Measurements from ENCODE around the gene HRH1.

HRH1 gene

GRCh38 chr3:11260460-11260859, 106.2 kb downstream of the HRH1 start:
- H2AFZ ChIP-seq = no peak overlapping the region
- H3K27me3 ChIP-seq (ENCODE audit: control insufficient read depth, insufficient read depth, low read length) = no peaks in the 10 kb centered on the region
- no peak for TF ChIP-seq CTCF (IDR thresholded peaks at IDR 0.05)

GRCh38 chr3:11269007-11269406, 114.7 kb downstream of the HRH1 start:
- Histone ChIP-seq H3K4me1 (peaks cover 4% of the 10 kb centered on the region), H3K9ac (no peak overlapping the region), H3K4me2 (ENCODE audit: low read length) (no peak overlapping the region), H3K36me3 (ENCODE audit: control insufficient read depth, insufficient read depth, low read length) (no peaks in the 10 kb centered on the region), H3K27ac (no peak overlapping the region), H3K4me3 (ENCODE audit: low read depth, low read length) (no peak overlapping the region), H3K27me3 (ENCODE audit: control insufficient read depth, insufficient read depth, low read length) (no peaks in the 10 kb centered on the region), H3K79me2 (peaks cover 3% of the 10 kb centered on the region), H3K9me3 (ENCODE audit: control insufficient read depth, low read length) (no peaks in the 10 kb centered on the region), H2AFZ (no peak overlapping the region)
- no peak for TF ChIP-seq CTCF (IDR thresholded peaks at IDR 0.05)

More at GRCh38 chr3:11260460-11260859, 106.2 kb downstream of the HRH1 start:
- no peaks in the 10 kb centered on the region for H3K79me2 ChIP-seq
- H3K9me3 ChIP-seq (ENCODE audit: control insufficient read depth, low read length) = no peaks in the 10 kb centered on the region
- H3K27ac ChIP-seq = no peak overlapping the region
- H3K36me3 ChIP-seq (ENCODE audit: control insufficient read depth, insufficient read depth, low read length) = no peaks in the 10 kb centered on the region
- no peak overlapping the region for H3K9ac ChIP-seq
- H3K4me2 ChIP-seq (ENCODE audit: low read length) = no peak overlapping the region
- no peaks in the 10 kb centered on the region for H3K4me1 ChIP-seq
- no peak overlapping the region for H3K4me3 ChIP-seq (ENCODE audit: low read depth, low read length)

- Histone ChIP-seq H3K79me2 (peaks cover 13% of the 10 kb centered on the region), H2AFZ (peak within 1 kb of the TSS; percentile 98), H3K36me3 (ENCODE audit: control insufficient read depth, insufficient read depth, low read length) (no peaks in the 10 kb centered on the region)
Measured at GRCh38 chr3:11271986-11272904, 118.0 kb downstream of the HRH1 start, which contains the start of gene ATG7. Gene ATG7, plus strand, starts transcription at chr3:11272397. Its CDS starts 26,299 bp downstream, at chr3:11298696.

GRCh38 chr3:11272906-11273574, 118.7 kb downstream of the HRH1 start:
- peak overlapping the region; percentile 32 for H3K9ac ChIP-seq
- H3K4me2 ChIP-seq (ENCODE audit: low read length) = peak overlapping the region; percentile 91
- H3K27me3 ChIP-seq (ENCODE audit: control insufficient read depth, insufficient read depth, low read length) = no peaks in the 10 kb centered on the region
- H3K36me3 ChIP-seq (ENCODE audit: control insufficient read depth, insufficient read depth, low read length) = no peaks in the 10 kb centered on the region
- H2AFZ ChIP-seq = peak overlapping the region; percentile 98
- H3K79me2 ChIP-seq = peaks cover 13% of the 10 kb centered on the region
- H3K9me3 ChIP-seq (ENCODE audit: control insufficient read depth, low read length) = no peaks in the 10 kb centered on the region
- no peak for TF ChIP-seq CTCF (IDR thresholded peaks at IDR 0.05)
- peak overlapping the region; percentile 70 for H3K27ac ChIP-seq
- H3K4me1 ChIP-seq = peaks cover 4% of the 10 kb centered on the region
- H3K4me3 ChIP-seq (ENCODE audit: low read depth, low read length) = peak overlapping the region; percentile 96

More at GRCh38 chr3:11271986-11272904, 118.0 kb downstream of the HRH1 start, which contains the start of gene ATG7:
- Histone ChIP-seq H3K4me3 (ENCODE audit: low read depth, low read length) (peak within 1 kb of the TSS; percentile 96), H3K4me1 (peaks cover 4% of the 10 kb centered on the region), H3K9ac (peak within 1 kb of the TSS; percentile 32), H3K4me2 (ENCODE audit: low read length) (peak within 1 kb of the TSS; percentile 91), H3K27me3 (ENCODE audit: control insufficient read depth, insufficient read depth, low read length) (no peaks in the 10 kb centered on the region), H3K27ac (peak within 1 kb of the TSS; percentile 70), H3K9me3 (ENCODE audit: control insufficient read depth, low read length) (no peaks in the 10 kb centered on the region)
- no peak for TF ChIP-seq CTCF (IDR thresholded peaks at IDR 0.05)

All from parathyroid adenoma (tissue), 2 donors.